Measurements from ENCODE around the gene ERG.
A peak's percentile ranks its signal among the peaks of the same experiment; 100 is the strongest.

Gene ERG

GRCh38 chr21:38358098-38358497 lies 140.2 kb downstream of the ERG start:
- DNase-seq (ENCODE audit: low spot score): no peak

GRCh38 chr21:38356883-38357625 lies 141.2 kb downstream of the ERG start:
- no peak for DNase-seq (ENCODE audit: low spot score)

DNA sequence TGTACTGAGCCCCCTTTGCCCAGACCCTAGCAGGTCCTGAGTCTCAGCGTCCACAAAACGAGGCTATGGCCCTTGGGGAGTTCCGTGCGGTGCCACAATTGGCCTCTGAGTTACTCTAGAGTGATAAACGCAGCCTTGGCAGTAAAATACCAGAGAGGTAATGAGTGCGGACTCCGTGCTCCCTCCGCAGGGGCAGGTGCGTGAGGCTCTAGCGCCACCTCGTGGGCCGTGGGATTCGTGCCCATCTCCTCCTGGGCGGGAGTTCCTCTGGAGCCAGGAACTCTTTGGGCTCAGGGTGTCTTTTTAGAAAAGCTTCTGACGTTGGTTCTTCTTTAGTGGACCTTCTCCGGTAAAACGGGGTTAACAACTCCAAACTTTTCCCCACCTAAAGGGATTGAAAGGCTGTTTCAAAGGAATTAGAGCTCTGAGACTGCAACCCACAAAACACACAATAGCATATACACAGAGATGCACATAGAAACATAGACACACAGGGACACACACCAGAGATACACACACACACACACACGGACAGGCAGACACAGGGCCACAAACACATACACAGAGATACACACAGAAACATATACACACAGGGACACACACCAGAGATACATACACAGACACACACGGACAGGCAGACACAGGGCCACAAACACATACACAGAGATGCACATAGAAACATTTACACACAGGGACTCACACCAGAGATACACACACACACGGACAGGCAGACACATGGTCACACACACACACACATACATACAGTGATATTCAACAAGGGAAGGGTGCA lies 142.1 kb downstream of the ERG start:
- DNase-seq (ENCODE audit: low spot score): peak; percentile 42

DNA sequence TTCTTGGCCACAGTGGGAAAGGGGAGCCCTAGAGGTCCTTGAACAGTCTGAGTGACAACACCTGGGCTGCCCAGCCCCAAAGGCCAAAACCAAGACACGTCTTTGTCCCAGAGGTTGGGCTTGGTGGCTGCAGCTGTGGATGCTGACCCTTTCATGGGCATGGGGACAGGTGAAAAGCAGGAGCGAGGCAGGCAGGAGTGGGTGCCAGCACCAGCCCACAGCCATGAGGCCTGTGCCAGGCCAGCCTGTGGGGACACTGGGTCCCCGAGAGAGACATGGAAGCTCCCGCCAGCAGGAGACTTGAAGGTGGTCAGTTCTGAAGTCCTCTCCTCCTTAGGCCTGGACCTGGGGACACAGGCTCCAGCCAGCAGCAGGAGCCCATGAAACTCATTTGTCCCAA lies 142.9 kb downstream of the ERG start:
- DNase-seq (ENCODE audit: low spot score): no peak

GRCh38 chr21:38354746-38355145 lies 143.5 kb downstream of the ERG start:
- DNase-seq (ENCODE audit: low spot score): no peak

- no peak for DNase-seq (ENCODE audit: low spot score)
These were observed 144.0 kb downstream of the ERG start for GRCh38 chr21:38354231-38354630.

GRCh38 chr21:38352536-38353219 lies 145.6 kb downstream of the ERG start:
- DNase-seq (ENCODE audit: low spot score): no peak

DNA sequence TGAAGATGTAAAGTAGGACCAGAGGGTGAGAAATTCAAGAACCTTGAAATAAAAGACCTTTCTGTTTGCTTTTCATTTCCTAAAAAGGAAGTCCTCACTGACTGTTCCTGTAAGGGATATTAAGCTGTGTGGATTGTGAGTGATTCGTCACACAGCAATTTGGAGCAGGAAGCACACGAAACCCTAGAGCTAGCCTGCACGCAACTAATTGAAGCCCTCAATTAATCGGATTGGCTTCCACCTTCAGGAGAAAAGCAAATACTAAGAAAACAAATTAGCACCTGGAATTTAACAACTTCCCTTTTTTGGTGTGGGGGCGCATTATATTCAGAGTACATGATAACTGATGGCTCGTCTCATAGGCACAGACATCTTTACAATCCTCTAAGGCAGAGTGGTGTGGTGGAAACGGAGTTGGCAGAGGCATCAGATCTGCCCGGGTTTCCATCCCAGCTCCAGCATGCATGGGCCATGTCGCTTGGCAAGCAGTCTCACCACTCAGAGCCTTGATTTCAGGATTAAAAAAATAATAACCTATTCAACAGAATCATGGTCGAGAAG lies 146.2 kb downstream of the ERG start:
- no peak for DNase-seq (ENCODE audit: low spot score)

GRCh38 chr21:38351176-38351959 lies 146.9 kb downstream of the ERG start:
- DNase-seq (ENCODE audit: low spot score): no peak

- no peak for DNase-seq (ENCODE audit: low spot score)
These were observed 147.6 kb downstream of the ERG start for GRCh38 chr21:38350684-38351083.

DNA sequence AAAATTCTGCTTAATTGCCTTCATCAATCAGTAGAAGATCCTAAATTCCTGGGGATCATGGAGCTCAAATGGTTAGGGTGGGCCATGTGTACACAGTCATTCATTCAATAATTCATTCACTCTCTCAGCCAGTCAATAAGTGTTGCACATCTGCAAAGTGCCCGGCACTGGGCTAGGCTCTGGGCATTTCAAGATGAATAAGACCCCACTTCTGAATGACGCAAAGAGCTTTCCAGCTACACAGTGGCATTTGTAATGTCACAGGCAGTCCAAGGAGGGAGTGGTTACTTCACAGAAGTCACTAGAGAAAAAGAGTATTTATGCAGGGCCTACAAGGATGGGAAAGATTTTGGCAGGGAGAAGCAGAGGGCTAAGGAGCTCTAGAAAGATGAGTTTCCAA lies 148.3 kb downstream of the ERG start:
- DNase-seq (ENCODE audit: low spot score): no peak

DNA sequence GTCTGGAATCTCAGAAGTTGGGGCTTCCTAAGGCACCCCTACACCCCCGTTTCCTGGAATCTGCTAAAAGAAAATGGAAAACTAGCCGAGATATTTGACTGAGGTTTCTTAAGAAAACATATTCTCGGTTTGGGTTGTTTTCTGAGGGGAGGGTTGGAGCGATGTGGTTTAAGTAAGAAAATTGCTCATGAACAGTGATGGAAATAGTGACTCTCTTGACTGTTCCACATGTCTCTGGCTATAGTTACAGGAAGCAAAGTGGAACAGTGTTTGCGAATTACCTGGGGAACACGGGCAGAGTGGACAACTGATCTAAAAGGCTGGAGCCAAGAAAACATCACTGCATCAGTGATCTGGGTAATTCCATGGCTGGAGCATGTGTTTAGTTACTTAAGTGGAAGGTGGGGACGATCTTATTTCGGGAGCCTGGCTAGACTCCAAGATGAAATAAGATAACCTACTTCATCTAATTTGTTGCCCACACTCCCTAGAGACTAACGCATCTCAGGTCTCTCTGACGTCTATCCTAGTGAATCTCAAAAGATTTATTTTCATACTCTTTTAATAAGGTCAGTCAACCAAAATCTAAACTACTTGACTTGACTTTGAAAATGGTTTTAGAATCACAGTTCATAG lies 149.0 kb downstream of the ERG start:
- DNase-seq (ENCODE audit: low spot score): no peak

- no peak for DNase-seq (ENCODE audit: low spot score)
These were observed 152.0 kb downstream of the ERG start for GRCh38 chr21:38346286-38346685.

- no peak for DNase-seq (ENCODE audit: low spot score)
These were observed 154.6 kb downstream of the ERG start for GRCh38 chr21:38343691-38344090.

GRCh38 chr21:38342739-38343138 lies 155.5 kb downstream of the ERG start:
- no peak for DNase-seq (ENCODE audit: low spot score)

- no peak for DNase-seq (ENCODE audit: low spot score)
These were observed 156.7 kb downstream of the ERG start for GRCh38 chr21:38341546-38342012.

DNA sequence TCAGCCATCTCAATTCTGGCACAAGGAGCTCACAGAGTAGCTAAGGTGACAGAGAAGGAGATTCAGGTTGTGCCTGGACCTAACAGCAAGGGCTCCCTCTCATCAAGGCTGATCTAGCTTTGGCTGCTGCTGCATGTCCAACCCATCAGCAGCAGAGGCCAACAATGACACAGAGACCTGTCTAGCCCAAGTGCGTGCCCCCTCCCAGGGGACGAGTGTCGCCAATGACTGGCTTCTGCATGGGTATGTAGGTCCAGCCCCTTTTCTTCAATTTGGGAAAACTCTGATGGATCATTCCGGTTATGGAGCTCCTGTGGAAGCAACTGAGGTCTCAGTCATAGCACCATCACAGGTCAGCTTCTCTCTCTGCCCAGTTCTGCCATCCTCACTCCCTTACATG lies 158.1 kb downstream of the ERG start:
- no peak for DNase-seq (ENCODE audit: low spot score)

DNA sequence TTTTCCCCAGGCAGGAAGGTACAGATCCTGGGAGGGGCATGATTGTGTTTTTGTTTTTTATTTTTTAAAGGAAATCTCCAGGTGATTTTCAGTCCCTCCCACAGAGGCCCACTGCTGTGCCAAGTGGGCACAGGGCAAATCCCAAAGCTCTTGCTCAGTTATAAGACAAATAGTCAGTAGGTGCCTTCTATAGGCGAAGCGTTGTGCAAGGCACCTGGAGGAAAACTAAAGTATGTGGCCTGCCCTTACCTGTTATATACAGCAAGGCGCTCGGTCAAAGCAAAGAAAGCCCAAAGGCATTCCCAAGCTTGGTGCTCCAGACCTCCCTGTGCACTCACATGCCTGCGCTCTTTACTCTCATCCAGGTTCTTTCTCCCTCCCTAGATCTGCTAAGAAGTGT lies 160.5 kb downstream of the ERG start:
- DNase-seq (ENCODE audit: low spot score): no peak

- no peak for DNase-seq (ENCODE audit: low spot score)
These were observed 163.4 kb downstream of the ERG start for GRCh38 chr21:38334866-38335265.

DNA sequence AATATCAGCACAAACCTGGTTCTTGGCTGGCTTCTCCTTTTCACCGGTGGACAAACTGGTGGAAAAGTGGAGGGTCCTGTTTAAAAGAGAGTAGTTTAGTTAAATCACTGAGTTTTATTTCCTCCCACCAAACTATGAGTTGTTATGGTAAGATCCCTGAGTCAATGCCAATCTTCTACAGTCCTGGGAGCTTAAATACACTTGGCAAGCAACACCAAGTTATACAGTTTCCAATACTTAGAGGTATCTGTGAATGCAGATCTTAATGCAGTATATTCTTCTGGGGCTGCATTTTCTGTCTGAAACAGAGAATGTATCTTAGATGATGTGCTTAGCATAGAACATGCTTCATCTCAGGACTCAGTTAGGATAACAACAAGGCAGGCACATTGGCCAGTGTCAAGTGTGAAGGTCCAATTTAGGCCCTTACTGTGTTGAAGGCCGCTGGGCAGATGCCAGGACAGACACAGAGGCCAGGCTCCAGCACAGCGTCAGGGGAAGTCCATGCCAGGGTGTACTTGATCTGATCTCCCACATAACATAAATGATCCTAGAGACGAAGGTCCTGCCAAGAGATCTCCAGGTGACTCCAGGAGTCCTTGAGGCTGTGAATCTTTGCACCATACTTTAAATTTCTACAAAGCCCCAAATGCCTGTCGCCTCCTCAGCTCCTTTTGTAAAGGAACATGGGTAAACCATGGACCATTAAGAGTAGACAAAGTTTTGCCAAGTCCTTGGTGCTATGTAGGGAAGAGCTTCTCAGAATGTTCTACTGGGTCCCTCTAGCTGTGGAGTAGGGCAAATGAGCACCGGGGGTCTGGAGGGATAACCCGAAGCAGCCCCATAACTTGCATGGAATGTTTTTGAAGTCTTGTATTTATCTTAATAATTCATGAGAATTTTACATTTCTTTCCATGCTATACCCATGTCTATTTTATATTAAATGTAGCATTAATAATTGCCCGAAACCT lies 164.7 kb downstream of the ERG start:
- no peak for DNase-seq (ENCODE audit: low spot score)

All from cerebellar cortex (tissue), 1 donor.